ENCODE data around the gene MLLT11.
A peak's percentile ranks its signal among the peaks of the same experiment; 100 is the strongest.
"Not testable (repeated sequence)": the region's sequence is repeated elsewhere in the genome, so short reads cannot be mapped to it uniquely, and the experiment has no call there.

The MLLT11 gene

DNA sequence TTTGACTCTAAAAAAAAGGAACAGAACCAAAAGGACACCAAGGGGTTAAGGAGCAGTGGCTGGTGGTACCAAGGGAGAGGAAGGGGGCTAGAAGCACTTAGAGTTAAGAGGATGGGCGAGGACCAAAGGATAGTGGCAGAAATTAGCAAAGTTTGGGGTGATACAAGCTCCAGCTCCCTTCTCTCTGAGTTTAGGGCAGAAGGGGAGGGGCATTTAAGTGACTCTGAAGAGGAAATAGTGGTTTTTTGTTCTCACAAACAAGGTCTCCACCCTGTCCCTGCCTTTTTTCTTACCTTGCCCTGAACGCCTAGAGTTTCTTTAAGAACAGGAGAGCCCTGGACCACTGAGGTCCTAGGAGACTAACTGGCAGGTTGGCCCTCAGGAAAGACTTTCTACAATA is 4.0 kb upstream of the MLLT11 start:
- no peak for DNase-seq (ENCODE audit: low read depth)

DNA sequence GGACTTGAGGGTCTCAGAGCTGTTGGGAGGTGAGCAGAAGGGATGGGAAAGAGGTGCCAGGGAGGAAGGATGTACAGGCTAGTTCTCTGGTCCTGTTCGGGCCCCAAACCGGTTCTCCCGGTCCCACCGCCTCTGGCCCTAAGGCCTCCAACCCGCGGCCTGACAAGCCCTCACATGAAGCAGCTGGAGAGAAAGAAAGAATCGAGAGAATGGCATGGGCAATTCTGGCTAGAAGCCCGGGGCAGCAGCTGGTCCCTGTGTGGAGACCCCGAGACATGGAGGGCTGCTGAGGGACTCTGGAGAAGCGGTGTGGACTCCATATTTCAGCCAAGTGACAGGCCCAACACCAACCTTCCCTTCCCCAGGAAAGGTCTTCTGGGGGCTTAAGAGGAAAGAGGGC is 1.5 kb upstream of the MLLT11 start:
- no peak for DNase-seq (ENCODE audit: low read depth)

DNA sequence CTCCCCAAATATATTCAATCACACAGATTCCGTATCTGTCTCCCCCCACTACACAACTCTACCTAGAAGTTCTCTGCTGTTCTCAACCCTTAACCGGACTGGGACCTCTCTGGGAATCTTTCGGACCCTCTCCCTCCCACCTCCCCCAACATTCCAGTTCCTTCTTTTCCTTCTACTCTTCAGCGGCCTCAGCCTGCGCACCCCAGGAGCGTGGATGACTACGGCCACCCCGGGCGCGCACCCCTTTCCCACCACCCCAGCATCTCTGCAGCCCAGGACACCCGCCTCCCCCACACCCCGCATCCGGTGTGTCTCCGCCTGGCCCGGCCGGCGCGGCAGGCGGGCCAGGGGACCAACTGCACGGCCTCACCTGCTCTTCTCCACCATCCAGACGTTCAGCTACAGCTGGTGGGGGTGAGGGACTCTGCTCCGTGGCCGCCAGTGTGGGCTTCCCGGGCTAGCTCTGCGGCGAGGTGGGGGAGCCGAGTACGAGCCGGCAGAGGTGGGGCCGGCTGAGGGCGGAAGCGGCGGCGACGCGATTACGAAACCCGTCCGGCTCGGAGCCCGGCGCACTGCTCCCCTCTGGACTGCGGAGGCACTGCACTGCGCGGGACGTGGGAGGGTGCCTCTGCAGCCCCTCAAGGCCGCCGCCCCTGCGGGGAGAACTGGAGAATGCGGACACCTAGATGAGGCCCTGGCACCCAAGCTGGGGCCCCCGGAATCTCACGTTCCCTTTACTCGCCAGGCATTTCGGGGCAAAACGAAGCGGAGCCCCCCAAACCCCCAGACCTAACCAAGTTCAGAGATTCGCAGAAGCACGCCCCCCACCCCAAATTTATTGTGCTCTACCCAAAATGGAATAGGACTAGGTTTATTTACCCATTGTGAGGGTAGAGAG is 839 bp upstream of the MLLT11 start, which contains the start of gene CDC42SE1:
TSS of gene CDC42SE1 (minus strand) at position 514 of the 898 bp plus-strand sequence. CDS start 3,892 bp downstream, outside the sequence.
- DNase-seq (ENCODE audit: low read depth): peak; percentile 52

DNA sequence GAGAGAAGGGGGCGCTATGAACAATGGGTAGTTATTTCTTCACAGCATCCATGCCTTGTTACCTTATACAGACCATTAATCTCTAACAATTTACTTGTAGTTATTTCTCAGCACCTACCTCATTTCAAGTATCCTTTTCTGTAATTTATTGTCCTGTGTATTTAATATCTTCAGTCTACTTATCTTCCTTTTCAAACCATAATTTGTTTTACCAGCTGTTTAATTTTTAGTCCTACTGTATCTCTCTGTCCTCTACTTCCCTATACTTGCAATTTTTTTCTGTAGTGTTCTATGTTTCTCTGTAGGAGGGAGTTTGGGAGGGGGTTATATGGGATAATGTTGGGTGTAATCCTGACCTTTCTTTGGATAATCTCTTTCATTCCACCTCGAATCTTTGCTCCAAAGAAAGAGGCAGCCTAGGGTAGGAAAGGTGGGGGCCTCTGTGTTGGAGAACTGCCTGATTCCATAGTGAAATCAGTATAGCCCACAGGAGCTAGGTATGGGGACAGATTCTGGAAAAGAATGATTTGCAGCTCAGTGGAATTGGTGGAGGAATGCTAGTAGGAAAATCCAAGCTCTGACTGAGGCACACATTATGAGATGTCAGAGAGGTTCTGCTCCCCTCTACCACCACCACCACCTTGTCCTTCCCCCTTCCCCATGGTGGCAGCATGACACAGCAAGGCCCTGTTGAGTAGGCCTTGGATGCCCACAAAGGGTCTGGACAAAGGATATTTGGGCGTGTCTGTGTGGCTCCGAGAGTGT is 642 bp downstream of the MLLT11 start:
- DNase-seq (ENCODE audit: low read depth): no peak

DNA sequence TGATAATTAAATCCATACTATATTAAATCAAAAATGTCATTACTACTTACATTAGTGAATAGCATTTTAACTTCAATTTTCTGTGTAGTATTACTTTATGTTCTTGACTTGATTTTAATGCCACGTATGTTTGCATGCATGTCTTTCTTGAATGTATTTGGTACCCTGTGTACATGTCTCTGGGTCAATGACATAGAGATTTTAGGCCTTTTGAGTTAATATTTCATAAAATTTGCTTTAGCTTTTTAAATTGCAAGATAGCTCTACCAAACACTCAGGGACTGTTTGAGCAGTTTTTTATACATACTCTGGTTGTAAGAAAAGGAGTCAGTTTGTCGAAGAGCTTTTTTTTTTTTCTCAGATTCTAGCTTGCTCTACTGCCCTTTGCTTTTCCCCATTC is 1.5 kb downstream of the MLLT11 start:
- DNase-seq (ENCODE audit: low read depth): no peak

DNA sequence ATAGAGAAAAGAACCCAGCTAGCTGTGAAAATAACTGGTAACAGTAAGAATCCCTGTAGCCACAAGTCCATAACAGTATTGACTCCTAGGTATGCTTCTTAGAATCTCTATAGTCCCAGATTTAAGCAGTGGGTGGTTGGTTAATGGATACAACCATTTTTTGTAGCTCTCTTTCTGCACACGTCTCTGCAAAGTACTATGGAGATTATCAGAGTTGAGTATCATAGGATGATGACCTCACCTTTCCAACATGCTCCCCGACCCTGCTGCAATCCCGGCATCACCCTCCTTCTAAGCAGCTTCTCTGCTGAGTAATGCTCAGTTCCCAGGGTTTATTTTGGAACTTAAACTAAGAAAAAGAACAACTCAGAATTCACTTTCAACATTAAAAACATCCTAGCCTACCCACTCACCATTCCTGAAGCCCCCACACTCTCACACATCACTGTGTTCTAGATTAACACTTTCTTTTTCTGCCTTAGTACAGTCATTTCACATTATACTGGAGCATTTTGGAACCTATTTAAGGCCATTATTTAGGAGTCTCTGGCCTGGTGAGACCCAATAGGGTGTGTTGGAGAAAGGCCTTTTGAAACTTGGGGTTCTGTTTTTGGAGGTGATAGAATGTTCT is 2.7 kb downstream of the MLLT11 start:
- DNase-seq (ENCODE audit: low read depth): peak; percentile 71

DNA sequence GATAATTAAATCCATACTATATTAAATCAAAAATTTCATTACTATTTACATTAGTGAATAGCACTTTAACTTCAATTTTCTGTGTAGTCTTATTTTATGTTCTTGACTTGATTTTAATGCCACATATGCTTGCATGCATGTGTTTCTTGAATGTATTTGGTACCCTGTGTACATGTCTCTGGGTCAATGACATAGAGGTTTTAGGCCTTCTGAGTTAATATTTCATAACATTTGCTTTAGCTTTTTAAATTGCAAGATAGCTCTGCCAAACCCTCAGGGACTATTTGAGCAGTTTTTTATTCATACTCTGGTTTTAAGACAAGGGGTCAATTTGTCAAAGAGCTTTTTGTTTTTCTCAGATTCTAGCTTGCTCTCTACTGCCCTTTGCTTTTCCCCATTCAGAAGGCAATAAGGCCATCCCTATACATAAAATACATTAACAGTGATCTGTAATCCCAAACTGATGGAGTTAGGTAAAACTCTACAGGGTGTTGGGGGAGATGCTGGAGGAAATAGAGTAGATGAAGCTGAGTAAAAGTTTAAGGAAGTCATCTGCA is 5.0 kb downstream of the MLLT11 start:
- no peak for DNase-seq (ENCODE audit: low read depth)

DNA sequence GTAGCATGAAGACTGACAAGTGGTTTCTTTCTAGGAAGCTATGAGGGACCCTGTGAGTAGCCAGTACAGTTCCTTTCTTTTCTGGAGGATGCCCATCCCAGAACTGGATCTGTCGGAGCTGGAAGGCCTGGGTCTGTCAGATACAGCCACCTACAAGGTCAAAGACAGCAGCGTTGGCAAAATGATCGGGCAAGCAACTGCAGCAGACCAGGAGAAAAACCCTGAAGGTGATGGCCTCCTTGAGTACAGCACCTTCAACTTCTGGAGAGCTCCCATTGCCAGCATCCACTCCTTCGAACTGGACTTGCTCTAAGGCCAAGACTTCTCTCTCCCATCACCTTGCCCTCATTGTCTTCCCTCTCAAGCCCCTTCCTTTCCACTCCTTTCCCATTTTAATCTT is 7.0 kb downstream of the MLLT11 start:
- no peak for DNase-seq (ENCODE audit: low read depth)

DNA sequence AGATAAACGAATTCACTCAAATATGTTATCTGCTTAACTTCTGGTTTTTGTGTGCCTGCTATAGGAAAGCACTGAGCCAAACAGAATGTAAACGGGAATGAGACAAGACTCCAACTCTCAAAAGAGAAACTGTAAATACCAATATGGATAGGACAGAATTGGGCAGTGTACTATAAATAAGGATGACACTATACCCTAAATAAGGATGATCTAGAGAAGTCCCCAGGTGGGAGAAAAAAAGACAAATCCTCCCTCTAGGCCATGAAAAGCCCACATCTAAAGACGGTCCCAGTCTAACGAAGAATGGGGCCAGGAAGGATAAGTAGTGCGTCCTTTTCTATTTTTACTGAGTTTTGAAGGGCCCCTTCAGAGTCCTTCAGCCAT is 8.9 kb downstream of the MLLT11 start:
- no peak for DNase-seq (ENCODE audit: low read depth)

DNA sequence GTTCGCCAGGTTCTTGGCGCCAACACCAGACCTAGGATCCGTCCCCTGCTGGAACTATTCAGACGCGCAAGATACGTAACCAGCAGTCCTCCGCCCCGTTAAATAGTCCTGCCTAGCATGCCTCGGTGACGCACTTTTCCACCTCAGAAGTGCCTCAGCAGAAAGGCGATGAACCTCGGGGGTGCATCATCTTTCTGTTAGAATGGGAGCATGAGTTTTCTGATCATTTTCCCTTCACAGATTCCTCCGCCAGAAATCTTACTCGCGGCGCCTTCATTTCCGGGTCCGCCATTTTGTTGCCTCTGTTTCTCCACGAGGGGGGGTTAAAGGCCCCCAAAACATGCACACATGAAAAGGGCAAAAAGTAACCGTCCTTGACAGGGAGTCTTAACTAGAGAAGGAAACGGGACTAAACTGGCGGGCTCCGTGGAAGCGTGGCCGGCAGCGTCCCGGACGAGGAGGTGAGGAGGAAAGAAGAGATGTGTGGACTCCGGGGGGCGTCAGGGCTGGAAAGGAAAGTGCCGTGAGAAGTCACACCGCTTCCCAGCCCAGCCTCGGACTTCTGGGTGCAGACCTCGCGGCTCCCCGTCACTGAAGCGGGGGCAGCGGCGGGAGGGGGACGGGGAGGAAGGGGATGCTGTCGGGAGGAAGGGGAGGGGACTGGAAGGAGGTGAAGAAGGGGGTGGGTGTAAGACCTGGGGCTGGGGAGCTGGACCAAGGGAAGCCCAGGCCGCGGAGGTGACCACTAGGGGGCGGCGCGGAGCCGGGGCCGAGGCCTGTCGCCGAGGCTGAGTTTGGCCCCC is 10.5 kb downstream of the MLLT11 start, which contains the start of gene GABPB2:
TSS of gene GABPB2 (plus strand) at position 288 of the 803 bp plus-strand sequence. CDS start 17,429 bp downstream, outside the sequence.
- peak; percentile 93 for DNase-seq (ENCODE audit: low read depth)

DNA sequence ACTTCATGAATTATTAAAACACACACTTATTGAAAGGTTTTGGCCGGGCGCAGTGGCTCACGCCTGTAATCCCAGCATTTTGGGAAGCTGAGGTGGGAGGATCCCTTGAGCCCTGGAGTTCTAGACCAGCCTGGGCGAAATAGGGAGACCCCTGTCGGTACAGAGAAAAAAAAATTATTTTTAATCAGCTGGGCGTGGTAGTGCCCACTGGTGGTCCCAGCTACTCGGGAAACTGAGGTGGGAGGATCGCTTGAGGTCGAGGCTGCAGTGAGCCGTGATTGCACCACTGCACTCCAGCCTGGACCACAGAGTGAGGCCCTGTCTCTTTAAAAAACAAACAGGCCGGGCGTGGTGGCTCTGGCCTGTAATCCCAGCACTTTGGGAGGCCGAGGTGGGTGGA is 12.0 kb downstream of the MLLT11 start:
- no peak for DNase-seq (ENCODE audit: low read depth)

DNA sequence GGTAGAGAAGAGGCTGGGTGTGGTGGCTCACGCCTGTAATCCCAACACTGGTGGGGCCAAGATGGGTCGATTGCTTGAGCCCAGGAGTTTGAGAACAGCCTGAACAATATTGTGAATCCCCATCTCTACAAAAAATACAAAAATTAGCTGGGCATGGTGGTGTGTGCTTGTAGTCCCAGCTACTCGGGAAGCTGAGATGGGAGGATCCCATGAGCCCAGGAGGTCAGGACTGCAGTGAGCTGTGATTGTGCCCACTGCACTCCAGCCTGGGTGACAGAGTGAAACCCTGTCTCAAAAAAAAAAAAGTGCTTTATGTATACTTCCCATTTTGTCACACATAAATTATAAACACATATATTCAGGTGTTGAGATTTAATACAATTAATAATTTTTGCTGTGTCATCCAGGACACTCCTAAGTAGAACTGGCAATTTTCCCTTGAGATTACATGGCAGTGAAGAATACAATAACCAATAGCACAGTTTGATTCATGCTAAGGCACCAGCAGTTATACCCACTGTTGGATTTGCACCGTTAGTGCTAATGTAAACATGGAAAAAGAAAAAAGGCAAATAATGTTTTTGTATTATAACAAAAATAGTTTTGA is 25.9 kb downstream of the MLLT11 start:
- DNase-seq (ENCODE audit: low read depth): no peak

DNA sequence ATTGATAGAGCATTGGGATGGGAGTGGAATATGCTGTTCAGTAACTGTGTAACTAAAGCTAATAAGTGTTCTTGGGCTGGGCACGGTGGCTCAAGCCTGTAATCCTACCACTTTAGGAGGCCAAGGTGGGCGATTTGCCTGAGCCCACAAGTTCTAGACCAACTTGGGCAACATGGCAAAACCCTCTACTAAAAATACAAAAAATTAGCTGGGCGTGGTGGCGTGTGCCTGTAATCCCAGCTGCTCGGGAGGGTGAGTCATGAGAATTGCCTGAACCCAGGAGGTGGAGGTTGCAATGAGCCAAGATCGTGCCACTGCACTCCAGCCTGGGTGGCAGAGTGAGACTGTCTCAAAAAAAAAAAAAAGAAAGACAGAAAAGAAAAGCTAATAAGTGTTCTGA is 37.2 kb downstream of the MLLT11 start:
- not testable (repeated sequence) for DNase-seq (ENCODE audit: low read depth)

DNA sequence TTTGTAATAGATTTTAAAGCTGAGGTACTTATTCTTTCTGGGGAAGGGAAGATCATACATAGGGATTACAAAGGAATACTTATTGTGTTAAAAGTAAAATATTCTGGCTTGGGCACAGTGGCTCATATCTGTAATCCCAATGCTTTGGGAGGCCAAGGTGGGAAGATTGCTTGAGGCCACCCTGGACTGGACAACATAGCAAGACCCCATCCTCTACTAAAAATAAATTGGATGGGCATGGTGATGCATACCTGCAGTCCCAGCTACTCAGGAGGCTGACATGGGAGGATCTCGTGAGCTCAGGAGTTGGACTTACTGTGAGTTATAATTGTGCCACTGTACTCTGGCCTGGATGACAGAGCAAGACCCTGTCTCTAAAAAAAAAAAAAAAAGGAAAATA is 37.9 kb downstream of the MLLT11 start:
- no peak for DNase-seq (ENCODE audit: low read depth)

DNA sequence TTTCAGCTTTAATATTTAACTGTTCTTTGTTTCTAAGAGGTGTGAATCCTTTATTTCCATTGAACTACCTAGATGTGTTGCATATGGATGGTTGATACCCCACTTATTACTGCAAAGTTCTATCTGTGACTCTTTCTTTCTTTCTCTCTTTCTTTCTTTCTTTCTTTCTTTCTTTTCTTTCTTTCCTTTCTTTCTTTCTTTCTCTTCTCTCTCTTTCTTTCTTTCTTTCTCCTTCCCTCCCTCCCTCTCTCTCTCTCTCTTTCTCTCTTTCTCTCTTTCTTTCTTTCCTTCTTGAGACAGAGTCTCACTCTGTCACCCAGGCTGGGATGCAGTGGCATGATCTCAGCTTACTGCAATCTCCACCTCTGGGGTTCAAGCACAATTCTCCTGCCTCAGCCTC is 44.4 kb downstream of the MLLT11 start:
- no peak for DNase-seq (ENCODE audit: low read depth)

DNA sequence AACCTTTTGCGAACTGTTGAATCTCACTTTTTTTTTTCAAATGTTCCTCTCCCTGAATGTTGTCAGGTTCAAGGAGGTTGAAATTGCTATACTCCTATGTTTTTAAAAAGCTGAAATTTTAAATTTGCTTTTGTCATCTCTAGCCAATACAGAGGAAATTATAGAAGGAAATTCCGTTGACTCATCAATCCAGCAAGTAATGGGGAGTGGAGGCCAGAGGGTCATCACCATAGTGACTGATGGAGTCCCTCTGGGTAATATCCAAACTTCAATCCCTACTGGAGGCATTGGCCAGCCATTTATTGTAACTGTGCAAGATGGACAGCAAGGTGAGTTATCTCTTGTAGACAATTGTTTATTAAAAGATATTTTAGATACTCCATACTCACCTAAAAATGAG is 46.7 kb downstream of the MLLT11 start:
- no peak for DNase-seq (ENCODE audit: low read depth)

DNA sequence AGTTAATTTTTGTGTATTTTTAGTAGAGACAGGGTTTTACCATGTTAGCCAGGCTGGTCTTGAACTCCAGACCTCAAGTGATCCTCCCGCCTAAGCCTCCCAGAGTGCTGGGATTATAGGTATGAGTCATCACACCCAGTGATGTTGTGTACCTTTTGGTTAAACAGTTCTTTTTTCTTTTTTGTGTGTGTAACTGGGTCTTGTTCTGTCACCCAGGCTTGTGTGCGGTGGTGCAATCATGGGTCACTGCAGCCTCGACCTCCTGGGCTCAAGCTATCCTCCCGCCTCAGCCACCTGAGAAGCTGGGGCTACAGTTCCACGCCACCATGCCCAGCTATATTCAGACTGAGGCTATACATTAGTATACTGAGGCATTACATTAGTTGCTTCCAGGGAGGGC is 48.1 kb downstream of the MLLT11 start:
- DNase-seq (ENCODE audit: low read depth): no peak

DNA sequence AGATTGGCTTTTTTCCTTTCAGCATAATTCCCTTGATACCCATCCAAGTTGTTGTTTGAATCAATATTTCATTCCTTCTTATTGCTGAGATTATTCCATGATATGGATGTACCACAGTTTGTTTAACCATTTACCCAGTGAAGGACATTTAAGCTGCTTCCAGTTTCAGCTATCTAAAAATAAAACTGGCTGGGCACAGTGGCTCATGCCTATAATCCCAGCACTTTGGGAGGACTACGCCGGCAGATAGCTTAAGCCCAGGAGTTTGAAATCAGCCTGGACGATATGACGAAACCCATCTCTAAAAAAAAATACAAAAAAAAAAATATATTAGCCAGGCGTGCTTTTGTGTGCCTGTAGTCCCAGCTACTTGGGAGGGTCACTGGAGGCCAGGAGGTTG is 53.7 kb downstream of the MLLT11 start:
- DNase-seq (ENCODE audit: low read depth): no peak
